NCI-H2227 (cell line): Measurements from ENCODE around the gene RAP1GAP.
A peak's percentile ranks its signal among the peaks of the same experiment; 100 is the strongest.
"Not testable (repeated sequence)": the region's sequence is repeated elsewhere in the genome, so short reads cannot be mapped to it uniquely, and the experiment has no call there.

ENCODE experiments used
- DNase-seq: peaks from one replicate; lab custom pipeline; 2025; ENCODE audit not compliant: unreplicated experiment; lab: John Stamatoyannopoulos, UW

RAP1GAP gene

DNA sequence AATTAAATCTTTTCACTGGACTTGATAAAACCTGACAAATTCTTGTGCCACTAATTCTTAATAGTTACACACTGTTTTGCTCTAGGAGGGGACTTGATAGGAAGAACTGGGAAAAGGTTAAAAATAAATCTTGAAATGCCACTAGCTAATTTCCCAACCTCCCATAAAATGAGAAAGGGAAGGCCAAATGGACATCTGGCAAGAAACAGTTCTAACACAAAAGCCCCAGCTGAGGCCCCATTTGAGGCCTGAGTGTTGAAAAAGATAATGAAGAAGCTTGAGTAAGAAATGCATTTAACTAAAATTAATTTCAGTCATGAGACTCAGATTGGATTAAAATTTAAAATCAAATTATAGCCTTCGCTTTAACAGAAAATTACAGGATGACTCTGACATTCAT lies 11.2 kb upstream of the RAP1GAP start:
- DNase-seq = peak; percentile 63

DNA sequence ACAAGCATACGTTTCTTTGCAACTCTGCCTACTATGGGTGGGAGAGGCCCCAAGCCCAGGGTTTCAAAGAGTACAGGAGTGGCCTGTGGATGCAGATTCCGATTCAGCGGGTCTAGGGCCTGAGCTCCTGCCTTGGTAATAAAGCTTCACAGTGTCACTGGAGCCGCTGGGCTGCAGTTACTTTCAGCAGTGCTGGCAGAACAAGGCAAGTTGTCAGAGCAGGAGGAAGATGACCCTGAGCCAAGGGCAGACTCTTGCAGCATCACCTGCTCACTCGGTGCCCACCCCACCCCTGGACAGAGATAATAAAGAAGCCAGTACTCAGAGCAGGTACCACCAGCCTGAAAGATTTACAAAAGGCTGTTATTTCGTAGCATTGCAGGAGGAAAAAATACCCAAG lies 8.0 kb upstream of the RAP1GAP start:
- no peak for DNase-seq

DNA sequence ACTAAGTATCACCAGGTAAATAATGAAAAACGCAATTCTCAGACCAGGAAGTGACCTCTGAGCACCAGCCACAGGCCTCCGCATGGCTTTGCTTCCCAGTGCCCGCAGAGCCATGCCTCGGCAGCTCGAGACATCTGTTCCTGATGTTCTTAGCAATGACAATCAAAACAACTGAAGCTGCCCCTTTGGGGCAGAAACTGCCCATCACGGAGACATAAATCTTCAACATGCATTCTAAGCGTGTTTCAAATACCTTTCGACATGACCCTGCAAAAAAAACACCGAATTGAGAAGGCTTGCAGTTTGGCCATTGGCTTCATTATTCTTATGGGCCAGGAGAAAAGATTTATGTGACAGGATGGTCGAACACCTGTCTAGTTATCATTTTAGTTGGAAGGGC lies 5.8 kb upstream of the RAP1GAP start:
- DNase-seq = no peak

DNA sequence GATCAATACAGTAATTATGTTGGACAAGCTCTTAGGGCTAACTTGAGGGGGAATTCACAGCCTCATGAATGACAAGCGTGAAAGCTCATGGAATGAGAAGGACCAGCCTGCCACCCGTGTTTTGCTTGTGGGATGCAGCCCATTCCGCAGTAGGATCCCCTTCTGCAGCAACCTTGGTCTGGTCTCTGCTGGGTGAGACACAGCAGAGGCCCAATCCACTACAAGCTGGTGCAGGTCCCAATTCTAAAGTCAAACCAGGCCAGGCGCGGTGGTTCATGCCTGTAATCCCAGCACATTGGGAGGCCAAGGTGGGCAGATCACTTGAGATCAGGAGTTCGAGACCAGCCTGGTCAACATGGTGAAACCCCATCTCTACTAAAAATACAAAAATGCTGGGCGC lies 4.7 kb upstream of the RAP1GAP start:
- not testable (repeated sequence) for DNase-seq

DNA sequence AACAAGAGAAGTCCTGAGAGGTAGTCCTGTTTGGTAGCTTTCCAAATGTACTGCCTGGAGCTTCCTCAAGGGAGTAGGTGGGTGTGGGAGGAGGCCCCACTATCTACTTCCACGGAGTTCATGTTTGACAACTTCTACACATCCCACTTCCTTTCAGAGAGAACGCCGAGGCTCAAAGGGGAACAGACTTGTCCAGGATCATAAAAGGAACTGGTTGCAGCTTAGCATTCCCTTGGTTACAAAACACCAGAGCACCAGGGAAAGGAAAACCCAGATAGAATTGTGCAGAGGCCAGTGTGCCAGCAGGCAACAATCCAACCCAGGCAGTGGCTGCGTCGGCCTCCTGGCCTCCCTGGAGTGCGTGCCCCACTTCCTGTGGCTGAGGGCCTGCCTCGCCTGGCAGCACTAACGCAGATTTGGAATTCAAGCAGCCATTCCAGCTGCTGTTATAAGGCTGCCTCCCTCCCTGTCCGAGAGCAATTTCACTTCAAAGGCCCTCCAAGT lies 4.2 kb upstream of the RAP1GAP start:
- peak; percentile 42 for DNase-seq

DNA sequence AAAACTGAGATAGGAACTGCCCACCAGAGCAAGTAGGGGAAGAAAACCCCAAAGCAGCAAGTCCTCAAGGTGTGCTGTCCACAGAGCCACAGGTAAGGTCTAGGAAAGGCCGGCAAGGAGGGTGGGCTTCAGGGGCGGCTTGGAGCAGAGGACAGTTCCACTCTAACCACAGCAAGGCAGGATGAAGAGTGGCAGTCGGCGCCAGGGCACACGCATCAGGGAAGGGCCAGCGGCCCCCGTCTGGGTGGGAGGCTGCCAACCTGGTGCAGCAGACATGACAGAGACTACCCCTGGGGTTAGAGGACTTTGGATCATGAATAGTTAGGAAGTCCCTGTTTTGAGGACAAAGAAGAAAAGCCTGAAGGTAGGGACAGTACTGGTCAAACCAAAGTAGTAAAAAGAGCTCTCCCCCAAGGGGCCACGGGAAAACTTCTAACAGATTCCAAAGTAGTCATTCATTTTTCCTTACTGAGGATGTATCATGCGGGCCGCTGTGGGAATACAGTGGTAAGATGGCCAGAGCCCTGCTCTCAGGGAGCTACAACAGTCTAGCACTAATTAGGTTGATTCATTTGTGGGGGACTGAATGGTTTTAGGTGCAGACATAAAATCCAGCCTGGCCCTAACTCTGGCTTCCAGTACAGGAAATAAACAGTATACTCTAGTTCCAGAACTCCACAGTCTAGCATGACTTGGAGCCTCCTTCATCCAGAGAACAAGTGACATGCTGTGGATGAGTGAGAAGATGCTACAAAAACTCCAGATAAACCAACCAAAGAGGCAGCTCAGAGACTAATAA lies 3.5 kb upstream of the RAP1GAP start:
- no peak for DNase-seq

DNA sequence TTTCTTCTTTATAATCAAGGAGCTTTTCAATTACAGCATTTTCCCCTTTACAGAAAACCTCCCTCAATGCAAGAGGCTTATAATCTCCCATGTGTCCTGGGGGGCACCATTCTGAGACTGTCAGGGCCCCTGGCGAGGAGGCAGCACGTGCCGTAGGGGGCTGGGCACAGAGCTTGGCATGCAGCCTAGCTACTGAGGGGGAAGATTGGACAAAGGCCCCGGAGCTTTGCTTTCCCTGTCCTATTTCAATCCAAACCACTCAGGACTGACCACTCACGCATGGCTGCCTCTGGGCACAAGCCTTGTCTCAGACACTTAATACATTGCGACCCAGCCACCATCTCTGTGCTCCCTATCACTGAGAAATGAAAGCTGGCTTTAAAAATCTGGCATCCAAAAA lies 2.8 kb upstream of the RAP1GAP start:
- no peak for DNase-seq

DNA sequence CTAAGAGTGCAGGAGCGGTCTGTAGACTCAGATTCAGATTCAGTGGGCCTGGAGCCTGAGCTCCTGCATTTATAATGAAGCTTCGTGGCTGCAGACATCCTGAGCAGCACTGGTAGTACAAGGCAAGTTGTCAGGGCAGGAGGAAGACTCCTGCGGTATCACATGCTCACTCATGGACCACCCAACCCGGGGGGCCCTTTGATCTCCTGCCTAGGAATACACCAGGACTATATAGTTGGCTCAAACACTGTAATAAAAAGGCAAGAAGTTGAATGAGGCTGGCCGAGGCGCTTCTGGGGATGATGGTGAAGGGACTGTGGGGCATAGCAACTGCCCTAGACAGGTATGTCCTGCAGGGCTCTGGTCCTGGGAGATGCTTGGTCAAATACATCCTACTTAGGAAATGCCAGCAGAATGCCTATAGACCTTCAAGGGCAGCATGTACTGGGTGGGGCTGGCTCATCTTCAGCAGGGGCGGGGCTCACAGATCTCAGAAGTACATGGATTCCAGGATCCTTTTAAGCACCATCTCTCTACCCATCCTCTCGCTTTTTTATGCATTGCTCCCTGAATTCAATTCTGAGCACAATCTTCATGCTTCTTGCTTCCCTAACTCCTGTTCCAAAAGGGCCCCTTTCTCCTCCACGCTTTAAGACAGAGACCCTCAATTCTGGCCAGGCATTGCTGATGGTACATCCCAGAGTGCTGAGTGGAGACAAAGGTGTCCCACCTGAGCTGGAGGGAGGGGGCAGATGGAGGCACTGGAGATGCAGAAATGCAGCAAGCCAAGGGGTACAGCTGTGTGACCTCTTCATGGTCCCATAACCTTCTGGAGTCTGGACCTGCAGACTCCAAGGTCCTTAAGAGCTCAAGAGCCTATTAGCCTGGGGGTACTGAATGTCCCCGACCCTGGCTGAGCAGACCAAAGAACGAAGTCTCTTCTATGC lies 2.1 kb upstream of the RAP1GAP start:
- no peak for DNase-seq

DNA sequence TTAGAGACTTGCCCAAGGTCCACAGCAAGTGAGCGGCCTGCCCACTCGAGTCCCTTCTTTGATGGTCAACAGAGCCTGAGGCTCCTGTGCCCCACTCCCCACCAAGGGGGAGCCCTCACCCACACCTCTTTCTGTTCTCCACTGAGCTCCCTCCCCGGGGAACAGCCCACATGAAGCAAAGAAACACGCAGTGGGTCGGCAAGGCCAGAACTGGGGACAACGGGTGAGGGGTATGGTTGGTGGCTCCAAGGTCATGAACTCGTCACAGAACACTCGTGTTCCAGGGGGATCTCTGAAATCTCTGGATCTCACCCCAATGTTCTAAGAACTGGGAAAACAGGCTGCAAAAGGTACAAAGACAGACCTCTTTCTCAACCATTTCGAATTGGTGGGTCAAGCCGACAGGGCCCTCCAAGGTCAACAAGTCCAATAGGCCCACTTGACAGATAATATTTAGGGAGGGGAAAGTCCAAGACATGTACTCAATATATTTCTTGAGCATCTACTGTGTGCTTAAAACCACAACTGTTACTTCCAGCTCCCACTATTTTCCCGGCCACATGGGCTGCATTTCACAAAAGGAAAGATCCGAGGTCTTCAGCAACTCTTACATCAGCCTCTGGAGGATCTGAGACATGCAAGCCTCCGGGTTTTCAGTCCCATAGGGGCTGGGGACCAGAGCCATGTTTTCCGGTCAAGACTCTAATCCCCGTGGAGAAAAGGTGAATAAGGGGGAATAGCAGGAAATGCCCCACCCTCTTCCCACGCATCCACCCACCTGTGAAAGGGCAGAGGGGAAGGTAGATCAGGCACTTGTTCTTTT lies 1.1 kb upstream of the RAP1GAP start:
- no peak for DNase-seq

DNA sequence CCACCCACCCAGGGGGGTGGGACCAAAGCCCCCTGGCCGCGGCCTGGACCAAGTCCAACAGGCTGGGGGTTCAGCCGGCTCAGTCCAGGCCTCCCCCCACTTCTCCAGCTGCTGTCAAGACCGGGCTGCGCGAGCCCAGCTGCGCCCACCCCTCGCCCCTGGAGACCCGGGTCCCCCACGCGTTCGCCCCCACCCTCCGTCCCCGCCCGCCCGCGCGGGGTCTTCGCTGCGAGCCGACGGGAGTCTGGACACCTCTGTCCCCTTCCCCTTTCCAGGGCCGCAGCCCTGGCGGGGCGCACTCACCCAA lies 253 bp downstream of the RAP1GAP start:
- DNase-seq = no peak

DNA sequence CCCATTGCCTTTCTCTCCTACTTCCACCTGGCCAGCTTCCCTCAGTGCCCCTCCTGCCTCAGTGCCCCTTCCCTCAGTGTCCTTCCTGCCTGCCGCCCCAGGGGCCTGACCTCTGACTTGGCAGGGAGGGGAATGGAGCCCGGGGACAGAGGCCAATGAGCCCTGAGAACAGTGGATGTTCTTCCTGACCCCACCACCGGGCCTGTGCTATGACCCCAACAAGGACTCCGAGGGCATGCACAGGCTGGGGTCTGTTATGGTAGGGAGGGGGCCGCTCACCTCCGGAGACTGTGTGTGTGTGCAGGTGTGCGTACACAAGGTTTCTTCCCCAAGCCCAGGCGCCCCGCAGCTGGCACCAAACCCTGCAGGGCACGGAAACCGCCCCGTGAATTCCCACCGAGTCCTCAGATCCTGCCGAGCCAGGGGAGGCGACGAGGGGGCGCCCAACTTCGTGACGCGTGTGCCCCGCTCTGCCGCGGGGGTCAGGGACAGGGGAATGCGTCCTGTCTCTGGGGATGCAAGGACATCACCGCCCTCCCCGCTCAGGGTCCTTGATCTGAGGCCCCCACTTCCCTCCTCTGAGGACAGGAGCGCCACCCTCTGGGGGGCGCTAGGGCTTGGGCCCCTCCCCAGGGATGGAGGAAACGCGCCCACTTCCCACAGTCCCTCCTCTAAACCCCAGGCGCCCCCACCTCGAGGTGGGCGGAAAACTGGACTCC lies 766 bp downstream of the RAP1GAP start:
- DNase-seq = peak; percentile 41

DNA sequence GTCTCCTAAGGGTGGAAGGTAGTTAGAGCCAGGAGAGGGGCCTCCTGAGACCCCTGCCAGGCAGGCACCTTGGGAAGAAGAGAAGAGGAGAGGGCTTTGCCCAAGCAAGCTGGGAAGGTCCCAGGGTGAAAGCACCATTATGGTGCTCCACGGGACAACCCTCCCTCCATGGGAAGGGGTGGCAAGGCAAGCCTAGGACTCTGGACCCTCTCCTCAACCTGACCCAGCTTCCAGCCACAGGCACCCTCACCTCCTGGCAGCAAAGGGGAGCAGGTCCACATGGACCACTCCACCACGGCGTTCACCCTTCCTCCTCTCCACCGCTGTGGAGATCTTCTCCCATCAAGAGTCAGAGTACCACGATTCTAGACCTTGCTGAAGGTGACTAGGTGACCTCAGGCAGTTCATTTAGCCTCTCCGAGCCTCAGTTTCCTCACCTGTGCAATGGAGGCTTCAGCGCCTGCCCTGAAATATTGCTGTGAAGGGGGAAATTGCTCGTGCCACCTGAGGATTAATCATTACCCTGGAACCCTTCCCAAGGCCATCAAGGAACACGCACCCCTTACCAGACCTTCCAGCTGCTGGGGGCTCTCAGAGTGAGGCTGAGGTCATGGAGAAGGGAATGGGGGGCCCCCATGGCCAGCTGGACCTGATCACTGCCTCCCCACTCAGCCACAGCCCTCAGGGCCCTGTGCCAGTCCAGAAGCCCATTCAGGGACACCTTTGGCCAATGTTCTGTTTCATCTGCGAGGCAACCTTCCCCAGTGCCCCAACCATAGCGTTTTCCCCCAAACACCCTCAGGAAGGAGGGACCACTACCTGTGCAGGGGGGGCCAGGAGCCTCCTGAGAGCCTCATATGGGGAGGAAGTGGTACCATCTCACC lies 1.6 kb downstream of the RAP1GAP start:
- DNase-seq = no peak

DNA sequence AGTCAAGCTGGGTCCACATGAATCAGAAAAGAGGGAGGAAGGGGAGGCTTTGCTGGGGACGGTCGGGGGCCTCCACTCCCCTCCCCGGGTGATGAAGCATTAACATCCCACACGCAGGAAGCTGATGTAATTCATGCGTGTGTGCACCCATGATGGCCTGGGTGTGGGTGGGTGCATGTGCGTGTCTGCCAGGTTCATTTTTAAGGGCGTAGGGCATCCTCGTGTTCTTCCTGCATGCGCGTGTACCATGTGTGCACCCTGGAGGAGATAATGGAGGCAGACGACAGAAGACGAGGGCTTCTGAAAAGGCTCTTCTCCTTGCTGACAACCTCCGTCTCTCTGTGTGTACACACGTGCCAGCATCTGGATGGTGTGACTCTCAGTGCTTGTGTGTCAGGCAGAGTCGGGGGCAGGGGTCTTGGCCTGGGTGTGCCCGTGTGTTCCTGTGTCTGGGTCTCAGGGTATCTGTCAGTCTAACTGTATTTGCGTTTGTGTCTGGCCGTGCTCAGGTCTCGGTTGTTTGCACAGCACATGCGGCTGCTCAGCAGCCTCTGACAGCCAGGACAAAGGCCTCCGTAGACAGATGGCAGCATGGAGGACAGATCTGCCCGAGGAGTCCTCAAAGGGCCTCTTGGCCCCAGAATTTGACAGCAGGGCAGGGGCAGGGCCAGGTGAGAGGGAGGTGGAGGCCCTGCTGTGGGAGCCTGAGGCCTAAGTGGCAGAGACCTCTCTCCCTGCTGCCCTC lies 2.4 kb downstream of the RAP1GAP start:
- DNase-seq = no peak

DNA sequence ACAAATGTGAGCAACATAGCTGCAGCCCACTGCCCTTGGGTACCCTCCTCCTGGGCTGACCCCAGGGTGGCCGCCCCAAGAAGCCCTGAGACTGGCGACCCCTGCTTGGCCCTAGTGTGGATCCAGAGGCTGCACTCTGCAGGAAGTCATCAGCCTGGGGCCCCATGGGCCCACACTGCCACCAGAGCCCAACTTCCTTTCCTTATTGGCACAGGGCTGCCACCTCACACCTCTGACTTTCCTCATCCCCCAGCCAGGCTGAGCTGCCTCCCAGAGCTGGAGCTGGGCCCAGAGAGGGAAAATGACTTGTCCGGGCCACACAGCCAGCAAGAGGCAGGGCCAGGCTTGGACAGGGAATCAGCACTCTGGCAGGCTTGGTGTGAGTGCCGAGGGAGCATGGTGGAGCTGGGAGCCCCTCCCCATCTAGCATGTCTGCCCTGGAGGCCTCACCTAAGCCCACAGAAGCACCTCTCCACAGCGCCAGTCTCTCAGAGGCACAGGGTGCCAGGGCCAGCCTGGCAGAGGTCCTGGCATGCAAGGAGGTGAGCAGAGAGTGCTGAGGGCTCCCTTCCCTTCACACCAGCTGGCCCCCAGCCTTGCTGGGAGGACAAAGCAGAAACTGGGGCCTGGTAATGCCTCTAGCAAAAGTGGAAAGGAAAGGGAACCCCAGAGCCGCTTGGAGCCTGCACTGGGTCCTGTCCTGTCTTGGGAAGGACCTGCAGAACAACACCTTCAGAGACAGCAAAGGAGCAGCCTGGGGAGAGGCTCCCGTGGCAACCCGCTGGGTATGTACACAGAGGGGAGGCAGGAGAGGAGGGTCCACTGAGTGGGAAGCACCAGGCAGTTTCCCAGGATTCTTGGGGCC lies 3.2 kb downstream of the RAP1GAP start:
- no peak for DNase-seq

DNA sequence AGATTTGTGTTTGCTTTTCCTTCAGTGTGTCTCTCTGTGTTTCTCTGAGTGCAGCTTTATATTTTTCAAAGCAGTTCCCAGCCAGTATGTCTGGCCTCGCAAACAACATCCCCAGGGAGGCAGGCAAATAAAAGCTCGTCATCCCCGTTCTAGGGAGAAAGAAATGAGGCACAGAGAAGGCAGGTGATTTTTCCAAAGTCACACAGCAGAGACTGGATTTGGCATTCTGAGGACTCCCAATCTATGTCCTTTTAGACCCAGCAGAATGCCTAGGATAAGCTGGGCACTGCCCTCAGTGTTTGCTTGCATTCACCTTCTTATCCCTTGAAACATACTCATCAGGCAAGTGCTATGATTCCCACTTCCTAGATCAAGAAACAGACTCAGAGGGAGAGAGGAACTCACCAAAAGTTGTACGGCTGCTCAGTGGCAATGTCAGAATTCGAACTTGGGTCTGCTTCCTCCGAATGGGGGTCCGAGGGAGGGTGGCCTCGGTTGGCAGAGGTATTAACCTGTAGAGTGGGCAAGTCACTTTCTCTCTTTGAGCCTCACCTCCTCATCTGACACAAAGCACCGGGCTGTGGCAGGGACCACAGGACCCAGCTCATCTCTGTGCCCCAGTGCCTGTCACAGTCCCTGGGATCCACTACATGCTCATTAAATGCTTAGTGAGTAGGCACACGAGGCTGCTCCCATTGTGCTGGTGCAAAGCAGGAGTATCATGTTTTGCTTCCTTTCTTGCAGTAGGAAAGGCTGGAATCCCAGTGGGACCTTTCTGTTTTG lies 4.2 kb downstream of the RAP1GAP start:
- DNase-seq = no peak

DNA sequence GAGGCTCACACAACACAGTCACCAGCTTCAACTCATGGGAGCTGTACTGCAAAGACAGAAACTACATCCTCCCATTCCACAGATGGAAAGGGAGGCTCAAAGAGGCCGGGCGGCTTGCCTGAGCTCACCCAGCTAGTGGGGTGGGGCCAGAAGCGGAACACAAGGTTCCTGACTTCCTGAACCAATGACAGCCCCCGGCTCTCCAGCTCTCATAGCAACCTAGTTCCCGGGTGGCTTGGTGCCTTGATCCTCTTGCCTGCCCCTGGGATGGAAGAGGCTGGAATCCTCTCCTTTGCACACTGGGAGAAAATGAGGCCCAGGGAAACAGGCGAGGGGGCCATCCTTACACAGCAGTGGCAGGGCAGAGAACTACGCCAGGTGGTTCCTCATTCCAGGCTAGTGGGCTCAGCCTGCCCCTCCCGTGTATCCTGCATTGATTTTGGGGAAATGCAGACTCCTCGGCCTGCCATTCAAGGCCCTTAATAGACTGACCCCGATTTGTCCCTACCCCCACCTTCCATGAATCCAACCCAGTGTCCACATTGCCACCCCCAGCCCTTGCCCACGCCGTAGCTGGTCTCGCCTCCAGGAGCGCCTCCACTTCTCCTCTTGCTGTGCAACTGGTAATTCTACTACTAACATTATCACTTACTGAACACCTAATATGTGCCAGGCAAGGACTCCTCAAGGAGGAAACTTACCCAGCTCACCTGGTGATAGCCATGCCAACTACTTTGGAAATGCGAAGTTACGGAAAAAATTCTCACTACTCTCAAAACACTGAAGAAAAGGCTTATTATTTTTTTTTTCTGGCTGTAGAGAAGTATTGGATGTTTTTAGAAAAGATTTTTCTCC lies 5.0 kb downstream of the RAP1GAP start:
- no peak for DNase-seq
